HG02759 (cell line): Measurements from ENCODE around the gene TOX2.

Experiments used
- ATAC-seq: cut with Tn5 transposase; IDR thresholded peaks from one replicate; pipeline ENCODE4 v1.9.1; 2021; ENCODE audit warnings: mild to moderate bottlenecking, moderate library complexity; ENCODE audit not compliant: unreplicated experiment

TOX2 gene

GRCh38 chr20:43955750-43956191, 41.1 kb downstream of the TOX2 start:
- no peak for ATAC-seq

DNA sequence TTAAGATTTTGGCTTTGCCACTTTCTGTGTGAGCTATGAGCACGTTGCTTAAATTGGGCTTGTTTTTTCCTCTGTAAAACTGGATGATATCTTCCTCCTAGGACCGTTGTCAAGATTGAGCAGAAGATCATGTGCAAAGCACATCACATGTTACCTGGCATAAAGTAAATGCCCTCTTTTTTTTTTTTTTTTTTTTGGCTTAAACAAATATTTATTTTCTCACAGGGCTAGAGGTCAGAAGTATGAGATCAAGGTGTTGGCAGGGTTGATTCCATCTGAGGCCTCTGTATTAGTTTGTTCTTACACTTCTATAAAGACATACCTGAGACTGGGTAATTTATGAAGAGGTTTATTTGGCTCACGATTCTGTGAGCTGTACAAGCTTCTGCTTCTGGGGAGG, 42.7 kb downstream of the TOX2 start:
- no peak for ATAC-seq

DNA sequence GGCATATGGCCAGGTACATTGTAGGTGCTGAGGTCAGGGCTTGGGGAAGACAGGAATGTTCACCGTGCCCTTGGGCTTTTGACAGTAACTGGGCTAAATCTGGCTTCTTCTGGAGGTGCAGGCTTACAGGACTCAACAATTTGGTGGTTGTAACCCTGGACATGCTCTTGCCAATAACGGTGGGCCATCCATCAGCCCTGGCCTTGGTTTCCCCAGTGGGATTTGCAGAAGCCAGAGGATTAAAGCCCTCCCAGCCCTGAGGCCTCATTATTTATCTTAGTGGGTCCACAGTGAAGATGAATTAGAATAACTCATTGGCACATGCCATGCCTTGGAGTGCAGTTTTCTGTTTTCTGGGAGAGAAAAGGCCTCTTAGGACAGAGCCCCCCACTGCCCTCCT, 44.0 kb downstream of the TOX2 start:
- ATAC-seq = no peak

GRCh38 chr20:43959079-43959919, 44.6 kb downstream of the TOX2 start:
- ATAC-seq = no peak

DNA sequence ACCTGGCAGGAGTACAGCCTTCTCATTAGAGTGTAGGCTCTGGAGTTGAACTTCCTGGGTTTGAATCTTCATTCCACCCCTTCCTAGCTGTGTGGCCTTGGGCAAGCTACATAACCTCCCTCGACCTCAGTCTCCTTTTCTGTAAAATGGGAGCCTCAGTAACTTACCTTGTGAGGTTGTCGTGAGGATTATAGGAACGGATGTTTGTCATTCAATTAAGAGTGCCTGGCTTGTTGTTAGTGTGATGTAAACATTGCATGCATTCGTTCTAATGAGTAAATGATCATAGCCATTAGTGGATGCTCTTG, 45.2 kb downstream of the TOX2 start:
- ATAC-seq = no peak

GRCh38 chr20:43960231-43960630, 45.6 kb downstream of the TOX2 start:
- ATAC-seq = no peak

- no peak for ATAC-seq
Measured at GRCh38 chr20:43961116-43961515, 46.5 kb downstream of the TOX2 start.

GRCh38 chr20:43961541-43962471, 47.2 kb downstream of the TOX2 start:
- no peak for ATAC-seq

DNA sequence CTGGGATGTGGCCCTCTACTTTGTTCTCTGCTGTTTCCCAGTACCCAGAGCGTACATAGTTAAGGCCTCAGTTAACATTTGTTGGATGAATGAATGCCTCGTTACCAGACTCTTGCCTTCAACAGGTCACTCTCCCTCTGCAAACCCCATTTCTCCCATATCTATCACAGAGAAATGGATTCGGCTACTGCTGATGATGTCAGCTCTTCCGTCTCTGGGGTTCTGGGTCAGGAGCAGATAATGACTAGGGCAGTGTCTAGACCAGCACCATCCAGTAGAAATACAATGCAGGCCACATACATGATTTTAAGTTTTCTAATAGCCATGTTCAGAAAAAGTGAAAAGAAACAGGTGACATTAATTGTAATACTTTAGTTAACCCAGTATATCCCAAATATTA, 47.9 kb downstream of the TOX2 start:
- ATAC-seq = no peak

GRCh38 chr20:43963233-43963632, 48.6 kb downstream of the TOX2 start:
- ATAC-seq = no peak

DNA sequence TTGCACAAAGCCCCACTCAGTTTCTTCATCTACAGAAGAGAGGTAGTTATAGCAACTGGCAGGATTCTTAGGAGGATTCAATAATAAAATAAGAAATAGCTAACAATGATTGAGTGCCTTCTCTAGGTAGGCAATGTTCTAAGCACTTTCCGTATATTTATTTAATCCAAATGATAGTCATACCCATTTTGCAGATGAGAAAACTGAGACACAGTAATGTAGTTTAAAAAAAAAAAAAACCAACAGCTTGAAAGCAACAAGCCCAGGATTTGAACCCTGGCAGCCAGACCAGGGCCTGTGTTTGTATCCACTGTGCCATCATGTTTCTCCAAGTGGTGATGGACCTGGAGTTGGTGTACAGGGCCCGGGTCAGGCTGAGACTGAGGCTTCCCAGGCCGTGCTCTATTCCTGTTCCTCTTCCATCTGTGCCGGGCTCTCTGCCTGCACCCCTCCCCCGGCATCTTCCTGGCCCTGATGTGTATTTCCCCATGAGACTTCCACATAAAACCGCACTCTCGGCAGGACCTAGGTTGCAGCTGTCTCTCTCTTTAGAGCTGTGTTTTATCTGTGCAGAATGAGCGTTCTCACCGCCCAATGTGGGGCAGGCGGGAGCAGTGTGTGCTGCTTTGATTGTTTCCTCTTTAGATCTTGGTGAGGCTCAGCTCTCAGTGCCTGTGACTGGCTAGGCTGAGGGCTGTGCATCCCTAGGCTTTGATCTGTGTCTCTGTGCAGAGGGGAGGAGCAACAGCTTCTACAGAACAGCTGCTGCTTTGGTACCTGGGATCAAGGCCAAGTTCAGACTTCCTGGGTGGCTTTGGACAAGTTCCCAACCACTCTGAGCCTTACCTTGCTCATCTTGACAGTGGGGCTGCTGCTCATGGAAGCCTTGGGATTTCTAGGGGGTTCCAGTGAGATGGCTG, 49.5 kb downstream of the TOX2 start:
- no peak for ATAC-seq

DNA sequence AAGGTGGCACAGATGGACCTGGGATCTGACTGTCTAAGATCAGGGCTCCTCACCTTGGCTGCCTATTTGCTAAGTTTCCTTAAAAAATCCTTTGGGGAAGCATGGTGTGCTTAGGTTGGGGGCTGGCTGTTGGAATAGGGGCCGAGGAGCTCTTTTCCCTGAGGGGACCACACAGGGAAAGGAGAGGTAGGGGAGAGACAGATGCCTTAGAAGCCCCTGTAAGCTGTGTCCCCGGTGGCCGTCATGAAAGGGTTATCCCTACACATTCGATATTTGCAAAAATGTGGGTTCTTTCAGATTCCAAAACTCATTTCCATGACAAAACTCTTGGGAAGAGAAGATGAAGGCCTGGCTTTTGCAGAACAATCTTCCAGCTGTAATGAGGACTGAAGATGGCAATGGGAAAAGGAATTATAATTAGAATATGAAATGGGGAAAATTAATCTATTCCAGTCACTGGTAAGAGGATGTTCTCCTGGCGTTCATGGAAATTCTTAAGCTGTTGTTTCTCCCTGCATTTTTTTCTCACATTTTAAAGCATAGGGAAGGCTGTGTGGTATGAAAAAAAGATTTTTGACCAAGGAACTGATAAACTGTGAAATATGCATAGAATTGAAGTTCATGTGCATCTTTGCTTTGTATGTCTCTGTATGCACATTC, 53.8 kb downstream of the TOX2 start:
- no peak for ATAC-seq

GRCh38 chr20:43969028-43969447, 54.4 kb downstream of the TOX2 start:
- no peak for ATAC-seq

DNA sequence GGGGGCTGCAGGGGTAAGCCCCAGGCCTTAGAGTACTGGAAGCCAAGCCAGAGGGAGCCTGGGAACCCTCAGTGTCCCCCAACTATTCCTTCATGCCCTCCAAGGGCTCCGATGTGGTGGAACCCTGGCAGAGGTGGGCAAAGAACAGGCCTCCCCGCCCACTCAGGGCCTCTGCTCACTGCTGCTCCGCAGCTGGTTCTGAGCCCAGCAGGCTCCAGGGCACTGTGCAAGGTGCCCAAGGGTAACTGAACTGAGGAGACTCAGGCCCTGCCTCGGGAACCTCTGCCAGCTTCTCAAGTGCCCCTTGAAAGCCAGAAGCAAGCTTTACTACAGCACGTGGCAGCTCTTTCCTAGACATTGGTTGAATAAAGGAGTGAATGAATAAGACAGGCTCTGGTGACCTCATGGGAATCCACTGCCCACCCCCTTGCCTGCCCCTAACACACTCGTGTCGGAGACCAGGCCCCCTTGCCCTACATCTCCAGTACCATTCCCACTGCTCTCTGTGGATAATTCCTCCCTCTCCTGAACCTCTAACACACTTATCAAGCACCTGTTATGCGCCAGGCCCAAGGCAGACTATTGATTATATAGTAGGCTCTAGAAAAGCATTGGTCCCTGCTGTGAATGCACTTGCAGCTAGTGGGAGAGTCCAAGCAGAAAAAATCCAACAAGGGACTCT, 55.0 kb downstream of the TOX2 start:
- ATAC-seq = no peak

DNA sequence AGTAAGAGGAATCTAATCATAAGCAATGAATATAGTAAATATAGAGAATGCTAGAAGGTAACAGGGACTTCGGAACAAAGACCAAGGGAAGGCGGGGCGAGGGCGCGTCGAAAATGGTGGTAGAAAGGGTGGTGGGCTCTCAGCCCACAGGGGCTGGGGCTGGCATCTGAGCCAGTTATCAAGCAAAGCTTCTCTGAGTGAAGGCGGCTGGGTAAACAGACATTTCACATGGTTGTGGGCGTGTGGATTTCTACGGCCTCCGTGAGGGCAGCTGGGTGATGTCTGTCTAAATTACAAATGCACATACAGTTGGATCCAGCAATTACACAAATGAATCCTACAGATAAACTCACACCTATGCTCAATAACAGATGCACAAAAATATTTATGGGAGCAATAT, 56.6 kb downstream of the TOX2 start:
- ATAC-seq = no peak

GRCh38 chr20:43972051-43972450, 57.4 kb downstream of the TOX2 start:
- ATAC-seq = no peak

DNA sequence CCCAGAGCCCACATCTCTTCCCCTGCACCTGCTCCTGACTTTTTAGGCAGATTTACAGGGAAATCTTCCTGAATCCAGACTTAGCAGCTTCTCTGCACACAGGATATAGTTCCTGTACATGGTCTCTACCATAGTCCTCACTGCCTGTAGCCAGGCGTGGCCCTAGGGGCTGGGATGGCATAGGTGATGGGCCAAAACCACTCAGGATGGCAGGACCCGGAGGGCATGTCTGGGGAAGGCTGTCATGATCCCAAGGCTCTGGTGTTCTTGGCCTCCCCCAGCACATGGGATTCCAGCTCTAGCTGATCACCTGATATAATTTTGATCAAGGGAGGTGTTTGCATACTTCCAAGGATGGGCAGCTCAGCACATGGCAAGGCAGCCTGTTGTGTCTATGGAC, 58.0 kb downstream of the TOX2 start:
- ATAC-seq = no peak

- ATAC-seq = no peak
Measured at GRCh38 chr20:43973231-43973630, 58.6 kb downstream of the TOX2 start.

- no peak for ATAC-seq
Measured at GRCh38 chr20:43973671-43974450, 59.2 kb downstream of the TOX2 start.
